SK-MEL-5 (cell line): ENCODE results near the gene MYCBP2. TPM values are rescaled to one million over a fixed set of nuclear protein-coding genes. Genes with fewer than 3 reads are reported as not detected.
A peak's percentile ranks its signal among the peaks of the same experiment; 100 is the strongest.
"Not testable (repeated sequence)": the region's sequence is repeated elsewhere in the genome, so short reads cannot be mapped to it uniquely, and the experiment has no call there.

Experiments used
- DNase-seq: peaks from one replicate; pipeline ENCODE4 v3.0.0-alpha.2; 2016; ENCODE audit warnings: low read depth, low spot score
- in situ Hi-C: cut with HindIII; loops from 2 replicates; pipeline ENCODE4 v1.10.0; 2016; ENCODE audit warnings: low sequenced_read_pairs, high pct_unique_total_duplicates, low pct_unique_long_range_greater_than_20kb
- polyA plus RNA-seq, 2 experiments: library from polyadenylated mRNA; depleted of rRNA; stranded (reverse); fragments of >200 nt; gene quantifications; 2 replicates each; pipeline ENCODE4 v1.2.3, GENCODE V29; 2015
- total RNA-seq: library from RNA; depleted of rRNA; stranded (reverse); fragments of >200 nt; shearing (Covaris generic); gene quantifications from 2 replicates; pipeline ENCODE4 v1.2.3, GENCODE V29; 2014; rRNA removed

The MYCBP2 gene
- 56.7 and 62.3 TPM in 2 replicates for total RNA-seq
- polyA plus RNA-seq (2015; cell fraction: cytosol; rRNA removed): 31.8 and 50.5 TPM in 2 replicates
- 52.5 and 66.4 TPM in 2 replicates for polyA plus RNA-seq (2015; cell fraction: nucleus; rRNA removed)

DNA sequence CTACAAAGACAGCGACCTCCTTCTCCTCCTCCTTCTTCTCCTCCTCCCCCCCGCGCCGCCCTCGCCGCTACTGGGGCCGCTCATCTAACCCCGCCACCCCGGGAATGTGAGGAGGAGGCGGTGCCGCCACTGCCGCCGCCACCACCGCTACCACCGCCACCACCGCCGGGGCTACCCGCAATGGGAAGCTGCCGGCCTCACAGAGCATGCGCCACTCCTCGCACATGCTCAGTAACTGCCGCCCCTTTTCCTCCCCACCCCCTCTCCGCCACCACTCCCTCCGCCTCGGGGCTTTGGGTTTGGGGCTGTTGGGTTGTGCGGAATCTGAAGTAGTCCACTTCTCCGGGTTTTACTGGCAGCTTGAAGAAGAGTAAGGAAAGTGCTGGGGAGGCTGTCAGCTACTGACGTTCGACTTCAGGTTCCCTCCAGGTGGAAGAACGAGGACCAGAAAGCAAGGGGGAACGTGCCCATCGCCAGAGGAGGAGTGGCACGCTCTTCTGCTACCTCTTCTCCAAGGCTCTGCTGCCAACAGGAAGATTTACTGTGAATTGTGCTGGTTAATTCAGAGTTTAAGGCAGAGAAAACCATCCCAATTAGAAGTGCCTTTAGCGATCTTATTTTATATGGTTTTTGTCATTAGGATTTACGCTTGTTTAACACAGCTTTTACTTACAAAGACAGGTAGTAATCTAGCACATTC lies at the start of gene MYCBP2:
MYCBP2 (minus strand) TSS at position 190 of the 700 bp plus-strand sequence. CDS start 319 bp downstream, outside the sequence.
- peak; percentile 99 for DNase-seq
- in situ Hi-C loops: no loop called here

DNA sequence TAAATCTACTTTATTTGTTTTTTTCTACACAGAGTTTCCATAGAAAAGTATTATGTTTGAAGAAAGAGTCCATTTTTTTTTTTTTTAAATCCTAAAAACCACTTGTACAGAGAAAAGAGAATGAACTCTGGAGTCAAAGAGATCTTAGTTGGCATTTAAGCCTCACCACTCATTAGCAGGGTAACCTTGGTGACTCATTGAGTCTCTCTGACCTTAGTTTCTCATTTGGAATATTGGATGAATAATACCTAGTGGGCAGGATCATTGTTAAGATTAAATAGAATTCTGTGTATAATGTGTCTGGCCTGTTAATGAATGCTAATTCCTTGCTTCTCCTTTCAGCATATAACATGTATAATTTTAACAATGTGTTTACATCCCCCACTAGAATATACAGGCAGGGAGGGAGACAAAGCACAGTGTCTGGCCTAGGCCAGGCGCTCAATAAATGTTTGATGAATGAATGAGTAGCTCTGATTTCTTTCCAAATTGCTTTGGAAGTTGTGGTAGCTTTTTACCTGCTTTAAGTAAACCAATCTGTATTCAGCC lies 48.7 kb upstream of the MYCBP2 start:
- in situ Hi-C loops: no loop called here
- no peak for DNase-seq

DNA sequence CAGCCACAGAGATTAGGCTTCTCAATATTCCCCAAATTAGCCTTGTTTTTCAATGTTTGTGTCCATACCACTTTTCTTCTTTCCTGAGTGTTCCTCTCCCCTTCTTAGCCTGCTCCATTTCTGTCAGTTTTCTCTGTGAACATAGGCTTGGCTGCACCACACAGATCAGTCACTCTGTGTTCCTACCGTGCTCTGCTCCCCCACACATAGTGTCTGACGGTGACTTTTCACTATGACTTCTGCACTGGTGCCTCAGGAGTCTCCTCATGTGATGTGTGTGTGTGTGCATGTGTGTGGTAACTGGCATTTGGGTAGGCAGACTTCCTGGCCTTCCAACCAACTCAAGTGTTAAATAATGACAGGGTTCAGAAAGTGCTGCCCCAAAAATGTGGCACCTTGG lies 47.9 kb upstream of the MYCBP2 start:
- DNase-seq: no peak
- in situ Hi-C loops: no loop called here

DNA sequence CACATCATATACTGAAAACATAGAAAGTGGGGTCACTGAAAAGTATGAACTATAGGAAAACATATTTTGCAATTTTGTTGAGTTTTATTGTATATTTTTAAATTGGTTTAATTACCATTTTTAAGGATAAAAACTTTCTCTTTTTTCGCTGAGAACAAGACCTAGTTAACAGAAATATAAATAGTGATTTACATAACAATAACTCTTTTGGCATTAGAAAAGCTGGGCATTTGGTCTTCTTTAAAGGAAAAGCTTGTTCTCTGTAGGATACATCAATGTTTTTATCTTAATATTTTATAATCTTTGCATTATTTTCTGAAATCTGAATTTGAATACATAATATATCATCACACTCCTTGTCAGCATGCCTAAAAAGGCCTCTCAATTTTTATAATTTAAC lies 47.4 kb upstream of the MYCBP2 start:
- no peak for DNase-seq
- in situ Hi-C loops: no loop called here

DNA sequence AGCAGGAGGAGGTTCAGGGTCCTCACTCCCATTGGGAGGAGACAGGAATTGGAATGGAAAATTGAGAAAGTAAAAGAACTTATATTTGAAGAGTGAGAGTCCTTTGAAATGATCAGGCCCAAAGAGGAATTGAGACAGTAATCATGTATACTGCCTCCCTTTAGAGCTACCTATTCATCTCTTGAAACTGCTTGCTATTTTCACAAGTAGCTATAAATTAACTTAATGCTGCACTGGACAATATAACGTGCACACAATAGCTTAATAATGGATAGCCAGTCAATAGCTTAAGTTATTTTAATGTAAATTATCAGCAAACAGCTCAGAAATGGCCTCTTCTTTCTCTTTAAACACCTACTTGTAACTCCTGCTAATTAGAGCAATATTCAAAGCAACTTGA lies 46.6 kb upstream of the MYCBP2 start:
- in situ Hi-C loops: no loop called here
- DNase-seq: no peak

- in situ Hi-C loops: no loop called here
- DNase-seq: no peak
Observed at GRCh38 chr13:77372275-77372674, 45.4 kb upstream of the MYCBP2 start.

GRCh38 chr13:77370888-77371287 lies 44.0 kb upstream of the MYCBP2 start:
- DNase-seq: no peak
- in situ Hi-C loops: no loop called here

DNA sequence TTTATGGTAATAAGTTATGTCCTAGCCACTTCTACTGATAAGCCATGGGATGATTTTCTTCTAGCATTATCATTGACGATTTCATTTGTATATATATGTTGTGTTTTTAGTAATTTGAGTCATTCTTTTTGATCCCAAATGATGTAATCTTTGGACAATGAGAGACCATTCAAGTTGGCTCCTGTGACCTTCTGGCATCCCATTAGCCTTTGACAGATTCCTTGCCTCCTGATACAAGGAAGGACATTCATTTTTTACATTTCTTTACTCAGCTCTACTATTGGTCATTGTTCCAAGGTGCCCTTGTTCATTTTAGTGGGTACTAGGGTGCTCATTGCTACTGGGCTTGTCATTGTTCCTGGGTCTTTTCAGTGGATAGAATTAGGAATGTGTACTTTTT lies 35.3 kb upstream of the MYCBP2 start:
- peak; percentile 74 for DNase-seq
- in situ Hi-C loops: no loop called here

DNA sequence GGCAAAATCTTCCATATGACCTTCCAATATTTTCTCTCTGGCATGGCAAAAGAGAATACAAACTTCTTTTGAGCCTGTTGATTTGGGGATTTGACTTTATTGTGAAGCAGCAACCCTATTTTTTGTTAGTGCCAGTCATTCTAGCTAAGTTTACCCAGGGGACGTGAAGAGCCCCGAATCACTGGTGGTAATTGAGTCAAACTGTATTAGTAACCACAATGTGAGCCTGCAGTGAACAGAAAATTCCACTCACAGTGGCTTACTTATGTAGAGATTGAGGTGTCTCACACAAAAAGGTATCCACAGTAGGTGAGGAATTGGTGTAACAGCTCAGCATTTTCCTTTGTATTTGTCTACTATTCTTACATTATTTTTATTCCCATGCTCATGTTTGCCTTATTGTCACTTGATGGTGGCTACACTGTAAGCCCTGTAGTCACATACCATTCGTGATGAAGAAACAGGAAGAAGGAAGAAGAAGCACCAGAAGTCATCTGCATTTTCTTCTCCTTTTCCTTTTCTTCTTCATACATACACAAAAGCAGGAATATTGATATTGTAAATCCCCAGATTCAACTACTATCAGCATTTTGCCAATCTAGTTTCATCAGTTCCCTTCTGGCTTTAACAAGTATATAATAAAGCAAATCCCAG lies 33.3 kb upstream of the MYCBP2 start:
- in situ Hi-C loops: no loop called here
- no peak for DNase-seq

GRCh38 chr13:77359171-77359570 lies 32.3 kb upstream of the MYCBP2 start:
- in situ Hi-C loops: no loop called here
- no peak for DNase-seq

- in situ Hi-C loops: no loop called here
- no peak for DNase-seq
Observed at GRCh38 chr13:77358001-77358400, 31.1 kb upstream of the MYCBP2 start.

DNA sequence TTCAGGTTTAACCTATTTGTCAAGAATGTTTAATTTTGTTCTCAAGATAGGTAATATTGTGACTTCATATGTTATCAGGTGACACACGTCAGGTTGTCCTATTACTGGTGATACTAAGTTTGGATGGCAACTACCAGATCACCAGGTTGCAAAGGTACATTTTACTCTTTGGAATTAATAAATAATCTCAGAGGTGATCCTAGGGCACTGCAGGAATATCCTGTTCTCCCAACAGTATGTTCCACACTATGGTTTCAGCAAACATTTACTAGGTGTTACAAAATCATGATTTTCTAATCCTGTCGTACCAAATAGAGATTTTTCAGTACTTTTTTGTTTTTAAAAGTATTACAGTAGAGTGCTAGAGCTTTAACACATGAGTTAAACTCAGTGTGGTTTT lies 29.3 kb upstream of the MYCBP2 start:
- in situ Hi-C loops: no loop called here

DNA sequence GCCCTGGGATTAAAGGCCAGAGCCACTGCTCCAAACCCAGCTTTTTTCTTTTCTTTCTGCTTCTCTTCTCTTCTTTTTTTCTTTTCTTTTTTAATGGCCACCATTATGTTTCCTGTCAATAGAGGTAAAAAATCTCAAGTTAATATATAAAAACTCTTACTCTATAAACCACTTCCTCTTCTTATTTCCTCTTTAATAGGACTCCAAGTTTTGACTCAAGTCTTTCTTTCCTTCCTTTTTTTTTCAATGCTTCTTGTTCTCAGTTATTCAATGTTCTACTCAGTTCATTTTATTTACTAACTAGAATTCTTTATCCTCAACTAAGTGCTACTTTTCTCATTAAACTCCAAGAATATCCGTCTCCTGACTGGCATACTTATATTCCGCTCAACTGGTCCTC lies 27.1 kb upstream of the MYCBP2 start:
- in situ Hi-C loops: no loop called here

More for the DNA sequence above, 29.3 kb upstream of the MYCBP2 start:
- DNase-seq: no peak

DNA sequence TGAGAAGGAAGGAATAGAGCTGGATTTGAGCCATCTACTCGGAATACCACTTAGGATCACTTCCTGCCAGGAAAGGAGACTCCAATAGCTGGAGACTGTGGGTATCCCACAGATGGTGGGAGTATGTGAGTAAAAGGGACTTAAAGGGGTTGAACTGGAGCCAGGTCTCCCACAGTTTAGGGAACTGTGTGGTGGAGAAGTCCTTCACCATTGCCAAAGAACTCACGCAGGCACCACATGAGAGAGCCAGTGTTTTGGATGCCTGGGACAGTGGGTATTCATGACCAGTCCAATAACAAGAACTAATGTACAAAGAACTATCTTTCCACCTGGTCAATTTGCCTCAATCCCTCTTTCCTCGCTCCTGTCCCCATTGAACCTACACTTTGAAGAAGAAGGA lies 24.4 kb upstream of the MYCBP2 start:
- DNase-seq: no peak
- in situ Hi-C loops: no loop called here

More for the DNA sequence above, 27.1 kb upstream of the MYCBP2 start:
- no peak for DNase-seq

DNA sequence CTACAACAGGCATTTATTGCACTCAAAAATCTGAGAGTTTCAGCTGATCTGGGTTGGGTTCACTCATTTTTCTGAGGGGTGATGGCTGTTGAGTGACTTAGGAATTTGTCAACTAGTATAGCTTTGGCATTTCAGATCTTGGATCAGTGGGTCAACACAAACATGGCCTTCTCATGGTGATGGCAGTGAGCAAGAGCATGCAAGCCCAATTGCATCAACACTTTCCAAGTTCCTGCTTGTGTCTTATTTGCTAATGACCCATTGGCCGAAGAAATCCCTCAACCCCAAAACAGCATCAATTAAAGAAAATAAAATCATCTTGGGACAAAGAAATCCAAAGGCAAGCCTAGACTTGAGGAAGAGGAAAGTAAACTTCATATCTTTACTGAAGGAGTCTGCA lies 23.9 kb upstream of the MYCBP2 start:
- no peak for DNase-seq
- in situ Hi-C loops: no loop called here

DNA sequence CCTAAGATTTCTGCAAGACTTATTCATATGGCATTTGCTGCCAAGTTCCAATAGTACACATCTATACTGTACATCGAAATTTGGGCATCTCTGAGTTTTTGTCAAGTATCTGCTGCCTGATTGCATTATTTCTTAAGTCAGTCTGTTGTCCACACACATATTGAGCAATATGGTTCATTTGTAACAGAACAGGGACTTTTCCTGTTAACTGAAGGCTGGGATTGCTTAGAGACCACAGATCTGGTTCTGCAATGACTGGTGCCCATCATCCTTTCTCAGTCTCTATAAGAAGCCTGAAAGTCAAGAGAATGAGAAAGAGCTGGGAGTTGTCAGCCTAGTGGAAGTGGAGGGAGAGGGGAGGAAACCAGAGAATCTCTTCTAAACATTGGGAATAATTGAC lies 22.5 kb upstream of the MYCBP2 start:
- no peak for DNase-seq

GRCh38 chr13:77347351-77347750 lies 20.5 kb upstream of the MYCBP2 start:
- DNase-seq, in situ Hi-C loops: not testable (repeated sequence)

More for the DNA sequence above, 22.5 kb upstream of the MYCBP2 start:
- in situ Hi-C loops: no loop called here

GRCh38 chr13:77345150-77345780 lies 18.4 kb upstream of the MYCBP2 start:
- in situ Hi-C loops: no loop called here
- DNase-seq: no peak
